Stimulated activated naive B cell treated with anti-CD40 and anti-IgM and Interleukin-4, amounts not matched to agents 10 μg/mL and 1 μg/mL and 100 μg/mL, for 72 hours (primary cell): Measurements from ENCODE around the gene SF3A2.

ENCODE experiments used
- ATAC-seq, 2 donors: fragments of 150-1000 bp; cut with Tn5 transposase; replicated peaks; 2 replicates each; pipeline ENCODE4 v1.10.0; 2021; ENCODE audit warnings: moderate library complexity in 1 of 2
- DNase-seq: peaks from one replicate; pipeline ENCODE4 v3.0.0; 2021
- H3K27ac Mint-ChIP-seq: one replicate; pipeline ENCODE4 v1.8.0; 2022; ENCODE audit warnings: mild to moderate bottlenecking, mixed read lengths
- H3K27me3 Mint-ChIP-seq, 2 donors: one replicate each; pipeline ENCODE4 v1.8.0; 2022; ENCODE audit warnings: mixed read lengths in 2 of 2
- H3K36me3 Mint-ChIP-seq, 2 donors: one replicate each; pipeline ENCODE4 v1.8.0; 2022; ENCODE audit warnings: mixed read lengths in 2 of 2, mild to moderate bottlenecking in 1 of 2
- H3K4me1 Mint-ChIP-seq, 2 donors: one replicate each; pipeline ENCODE4 v1.8.0; 2022; ENCODE audit warnings: mixed read lengths in 2 of 2, mild to moderate bottlenecking in 1 of 2
- H3K4me3 Mint-ChIP-seq, 2 donors: one replicate each; pipeline ENCODE4 v1.8.0; 2022; ENCODE audit warnings: mild to moderate bottlenecking in 2 of 2, mixed read lengths in 2 of 2, moderate library complexity in 1 of 2
- H3K9me3 Mint-ChIP-seq, 2 donors: one replicate each; pipeline ENCODE4 v1.8.0; 2022; ENCODE audit warnings: mixed read lengths in 2 of 2, mild to moderate bottlenecking in 1 of 2

SF3A2 gene

GRCh38 chr19:2254064-2254872, 17.6 kb downstream of the SF3A2 start:
- DNase-seq (no peak), ATAC-seq (no peak)
- Mint-ChIP-seq H3K9me3 (no peaks in the 10 kb centered on the region), H3K4me1 (peaks cover 32 to 74% of the 10 kb centered on the region in 2 donors), H3K27ac (peak overlapping the region; percentile 51), H3K36me3 (peaks cover 3 to 7% of the 10 kb centered on the region in 2 donors), H3K4me3 (peak overlapping the region; percentile 28 to 47), H3K27me3 (peaks cover 8 to 21% of the 10 kb centered on the region in 2 donors)

DNA sequence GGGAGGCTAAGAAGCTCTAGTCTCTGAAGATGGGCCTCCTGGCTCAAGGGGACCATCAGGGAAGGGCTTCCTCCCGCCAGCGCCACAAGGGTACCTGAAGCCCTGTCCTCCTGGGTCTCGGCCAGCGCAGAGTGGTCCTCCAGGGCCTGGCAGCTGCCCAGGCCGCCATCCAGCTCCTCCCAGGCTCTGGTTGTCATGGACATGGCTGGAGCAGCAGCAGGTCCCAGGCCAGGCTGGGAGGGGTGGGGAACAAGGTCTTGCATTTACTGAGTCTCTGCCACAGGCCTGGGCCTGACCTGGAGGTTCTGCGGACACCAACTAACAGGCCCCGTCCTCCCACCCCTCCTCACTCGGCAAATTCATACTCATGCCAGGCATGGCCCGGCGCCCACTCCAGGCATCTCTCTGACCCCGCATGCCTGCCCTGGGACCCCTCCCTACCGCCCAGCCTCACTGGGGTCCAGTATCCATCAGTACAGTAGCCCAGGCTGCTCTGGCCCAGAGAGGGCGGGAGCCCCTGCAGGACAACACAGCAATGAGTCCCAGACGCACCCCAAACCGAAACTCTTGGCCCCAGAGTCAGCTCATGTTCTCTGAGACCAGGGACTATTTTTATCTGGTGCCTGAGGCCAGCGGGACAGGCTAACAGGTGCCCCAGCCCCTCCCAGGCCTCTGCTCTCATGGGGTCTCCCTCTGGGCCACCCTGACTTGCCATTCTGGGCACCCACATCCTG, 18.7 kb downstream of the SF3A2 start:
- no peak for ATAC-seq
- DNase-seq: no peak
- H3K27me3 Mint-ChIP-seq: peaks cover 8 to 14% of the 10 kb centered on the region in 2 donors
- H3K27ac Mint-ChIP-seq: no peak overlapping the region
- peaks cover 34 to 79% of the 10 kb centered on the region in 2 donors for H3K4me1 Mint-ChIP-seq
- H3K36me3 Mint-ChIP-seq: peaks cover 0 to 3% of the 10 kb centered on the region in 2 donors
- no peaks in the 10 kb centered on the region for H3K9me3 Mint-ChIP-seq
- no peak overlapping the region for H3K4me3 Mint-ChIP-seq

GRCh38 chr19:2255982-2256685, 19.5 kb downstream of the SF3A2 start, which contains the start of gene JSRP1:
JSRP1 (minus strand) TSS chr19:2256417; CDS start chr19:2255314, 1,103 bp downstream.
- Mint-ChIP-seq H3K36me3 (peaks cover 0 to 3% of the 10 kb centered on the region in 2 donors), H3K4me3 (peak within 1 kb of the TSS; percentile 25 to 46)

GRCh38 chr19:2259336-2259735, 22.7 kb downstream of the SF3A2 start:
- ATAC-seq (no peak), DNase-seq (no peak)
- Mint-ChIP-seq H3K27ac (peak overlapping the region; percentile 59), H3K4me1 (peaks cover 28 to 56% of the 10 kb centered on the region in 2 donors), H3K4me3 (no peak overlapping the region), H3K9me3 (no peaks in the 10 kb centered on the region), H3K27me3 (no peaks in the 10 kb centered on the region), H3K36me3 (no peaks in the 10 kb centered on the region)

More at GRCh38 chr19:2255982-2256685, 19.5 kb downstream of the SF3A2 start, which contains the start of gene JSRP1:
- H3K4me1 Mint-ChIP-seq: peaks cover 36 to 79% of the 10 kb centered on the region in 2 donors
- peak in 1 of 2 donors; percentile 14 for ATAC-seq
- DNase-seq: no peak
- H3K27ac Mint-ChIP-seq: peak within 1 kb of the TSS; percentile 94
- no peaks in the 10 kb centered on the region for H3K9me3 Mint-ChIP-seq
- H3K27me3 Mint-ChIP-seq: peaks cover 8 to 11% of the 10 kb centered on the region in 2 donors

GRCh38 chr19:2260341-2260805, 23.7 kb downstream of the SF3A2 start:
- H3K27me3 Mint-ChIP-seq: no peaks in the 10 kb centered on the region
- peak overlapping the region; percentile 20 for H3K27ac Mint-ChIP-seq
- H3K36me3 Mint-ChIP-seq: no peaks in the 10 kb centered on the region
- H3K4me3 Mint-ChIP-seq: no peak overlapping the region
- no peak for DNase-seq
- H3K9me3 Mint-ChIP-seq: no peaks in the 10 kb centered on the region
- no peak for ATAC-seq
- peaks cover 26 to 58% of the 10 kb centered on the region in 2 donors for H3K4me1 Mint-ChIP-seq

- Mint-ChIP-seq H3K4me3 (no peak overlapping the region), H3K27me3 (no peaks in the 10 kb centered on the region), H3K4me1 (peaks cover 25 to 54% of the 10 kb centered on the region in 2 donors), H3K27ac (no peak overlapping the region), H3K9me3 (no peaks in the 10 kb centered on the region), H3K36me3 (no peaks in the 10 kb centered on the region)
- DNase-seq (no peak), ATAC-seq (no peak)
Observed at GRCh38 chr19:2261438-2262172, 25.0 kb downstream of the SF3A2 start.

- ATAC-seq (peak; percentile 54 to 58), DNase-seq (peak; percentile 81)
- Mint-ChIP-seq H3K36me3 (peaks cover 16 to 17% of the 10 kb centered on the region in 2 donors), H3K4me1 (peaks cover 18 to 35% of the 10 kb centered on the region in 2 donors), H3K4me3 (peak overlapping the region; percentile 66 to 71), H3K9me3 (no peaks in the 10 kb centered on the region), H3K27ac (peak overlapping the region; percentile 97), H3K27me3 (no peaks in the 10 kb centered on the region)
Observed at GRCh38 chr19:2266183-2266993, 29.8 kb downstream of the SF3A2 start.

- Mint-ChIP-seq H3K36me3 (peaks cover 29 to 34% of the 10 kb centered on the region in 2 donors), H3K27ac (peak overlapping the region; percentile 51), H3K9me3 (no peaks in the 10 kb centered on the region), H3K27me3 (no peaks in the 10 kb centered on the region), H3K4me1 (peaks cover 26 to 55% of the 10 kb centered on the region in 2 donors), H3K4me3 (peak overlapping the region; percentile 91 to 95)
- DNase-seq (no peak), ATAC-seq (no peak)
Observed at GRCh38 chr19:2268480-2268830, 31.8 kb downstream of the SF3A2 start.

- no peaks in the 10 kb centered on the region for H3K9me3 Mint-ChIP-seq
- no peak for ATAC-seq
- H3K36me3 Mint-ChIP-seq: peaks cover 33 to 38% of the 10 kb centered on the region in 2 donors
- peak overlapping the region; percentile 91 to 95 for H3K4me3 Mint-ChIP-seq
- peak overlapping the region; percentile 99 for H3K27ac Mint-ChIP-seq
- no peak for DNase-seq
- peaks cover 30 to 59% of the 10 kb centered on the region in 2 donors for H3K4me1 Mint-ChIP-seq
- no peaks in the 10 kb centered on the region for H3K27me3 Mint-ChIP-seq
Observed at GRCh38 chr19:2268861-2269243, 32.2 kb downstream of the SF3A2 start.

GRCh38 chr19:2269244-2270156, 32.9 kb downstream of the SF3A2 start:
- H3K4me3 Mint-ChIP-seq: peak overlapping the region; percentile 91 to 95
- no peaks in the 10 kb centered on the region for H3K27me3 Mint-ChIP-seq
- H3K27ac Mint-ChIP-seq: peak overlapping the region; percentile 99
- ATAC-seq: peak; percentile 48 to 63
- DNase-seq: peak; percentile 98
- peaks cover 39 to 45% of the 10 kb centered on the region in 2 donors for H3K36me3 Mint-ChIP-seq
- H3K9me3 Mint-ChIP-seq: no peaks in the 10 kb centered on the region
- H3K4me1 Mint-ChIP-seq: peaks cover 35 to 61% of the 10 kb centered on the region in 2 donors

DNA sequence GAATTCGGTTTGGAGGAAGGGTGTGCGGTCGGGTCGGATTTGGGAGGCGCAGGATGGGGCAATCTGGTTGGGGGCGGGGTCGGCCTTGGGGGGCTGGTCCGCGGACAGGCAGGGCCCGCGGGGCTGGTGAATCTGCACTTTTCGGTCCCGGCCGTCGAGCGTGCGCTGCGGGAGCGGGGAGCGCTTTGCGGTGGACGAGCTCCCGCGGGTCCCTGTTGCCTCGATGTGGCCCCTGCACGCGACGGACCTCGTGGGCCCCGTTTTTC, 33.5 kb downstream of the SF3A2 start:
- Mint-ChIP-seq H3K9me3 (no peaks in the 10 kb centered on the region), H3K27ac (peak overlapping the region; percentile 99), H3K27me3 (no peaks in the 10 kb centered on the region), H3K4me3 (peak overlapping the region; percentile 91 to 95), H3K36me3 (peaks cover 42 to 48% of the 10 kb centered on the region in 2 donors), H3K4me1 (peaks cover 37 to 64% of the 10 kb centered on the region in 2 donors)
- DNase-seq (no peak), ATAC-seq (no peak)
